Measurements from ENCODE around the gene OR51Q1. TPM values are rescaled to one million over a fixed set of nuclear protein-coding genes. Genes with fewer than 3 reads are reported as not detected.

OR51Q1 gene
- not detected in 2 replicates for total RNA-seq

GRCh38 chr11:5421811-5422210 lies at the start of gene OR51Q1:
TSS of gene OR51Q1 (plus strand) at chr11:5422111. CDS start at chr11:5422201, 90 bp downstream.

GRCh38 chr11:5383576-5383975 lies 38.3 kb upstream of the OR51Q1 start, which contains the start of gene OR51M1:
TSS of gene OR51M1 (plus strand) at chr11:5383812. CDS start at chr11:5389399, 5,587 bp downstream.

GRCh38 chr11:5441414-5441813 lies 19.5 kb downstream of the OR51Q1 start, which contains the start of gene OR51I1:
TSS of gene OR51I1 (minus strand) at chr11:5441514. CDS start at chr11:5441514, 0 bp downstream.

GRCh38 chr11:5449023-5449422 lies 27.1 kb downstream of the OR51Q1 start, which contains the start of gene OR51I2:
TSS of gene OR51I2 (plus strand) at chr11:5449323. CDS start at chr11:5453489, 4,166 bp downstream.

Other genes with a start within 250 kb of the OR51Q1 start
- not detected in 2 replicates for gene OR51V1, start 221.4 kb upstream of the OR51Q1 start, total RNA-seq
- gene HBB, start 195.0 kb upstream of the OR51Q1 start, total RNA-seq = not detected in 2 replicates
- gene HBD, start 187.6 kb upstream of the OR51Q1 start, total RNA-seq = not detected in 2 replicates
- gene HBG1, start 172.3 kb upstream of the OR51Q1 start, total RNA-seq = not detected in 2 replicates
- gene HBG2, start 167.3 kb upstream of the OR51Q1 start, total RNA-seq = not detected in 2 replicates
- not detected in 2 replicates for gene HBE1, start 152.2 kb upstream of the OR51Q1 start, total RNA-seq
- not detected in 2 replicates for gene OR51B4, start 120.2 kb upstream of the OR51Q1 start, total RNA-seq
- not detected in 2 replicates for gene OR51B2, start 97.8 kb upstream of the OR51Q1 start, total RNA-seq
- not detected in 2 replicates for gene OR51B5, start 78.6 kb upstream of the OR51Q1 start, total RNA-seq
- not detected in 2 replicates for gene OR51B6, start 70.6 kb upstream of the OR51Q1 start, total RNA-seq
- not detected in 2 replicates for gene OR51M1, start 38.3 kb upstream of the OR51Q1 start, total RNA-seq
- gene OR51I1, start 19.4 kb downstream of the OR51Q1 start, total RNA-seq = not detected in 2 replicates
- not detected in 2 replicates for gene OR51I2, start 27.2 kb downstream of the OR51Q1 start, total RNA-seq
- gene OR52D1, start 66.6 kb downstream of the OR51Q1 start, total RNA-seq = not detected in 2 replicates
- not detected in 2 replicates for gene UBQLN3, start 87.8 kb downstream of the OR51Q1 start, total RNA-seq
- gene UBQLNL, start 94.6 kb downstream of the OR51Q1 start, total RNA-seq = 0.07 TPM in 1 of 2 replicates, not detected in the other
- 0.22 TPM in 1 of 2 replicates, not detected in the other for gene OR52H1, start 126.4 kb downstream of the OR51Q1 start, total RNA-seq
- gene OR52B6, start 158.8 kb downstream of the OR51Q1 start, total RNA-seq = not detected in 2 replicates
- gene TRIM6, start 174.5 kb downstream of the OR51Q1 start, total RNA-seq = 0.66 and 2.6 TPM in 2 replicates
- gene TRIM34, start 202.9 kb downstream of the OR51Q1 start, total RNA-seq = 8.0 and 10.6 TPM in 2 replicates